Endometrium (tissue), 2 donors: ENCODE results near the gene COG2.
"Not testable (repeated sequence)": the region's sequence is repeated elsewhere in the genome, so short reads cannot be mapped to it uniquely, and the experiment has no call there.

ENCODE experiments used
- FAIRE-seq: peaks from 2 replicates; lab custom pipeline; 2012; peaks lifted over from hg19 to GRCh38; lab: Jason Lieb, UNC
- donor health status: control.
- donor health status: control.

COG2 gene

GRCh38 chr1:230627767-230628166 is 14.5 kb upstream of the COG2 start:
- FAIRE-seq: no peak

- FAIRE-seq: no peak
These were observed 12.8 kb upstream of the COG2 start for GRCh38 chr1:230629511-230629910.

- FAIRE-seq: no peak
These were observed 10.8 kb upstream of the COG2 start for GRCh38 chr1:230631477-230631876.

- FAIRE-seq: no peak
These were observed 9.9 kb upstream of the COG2 start for GRCh38 chr1:230632273-230632873.

- FAIRE-seq: no peak
These were observed 8.8 kb upstream of the COG2 start for GRCh38 chr1:230633469-230633868.

- no peak for FAIRE-seq
These were observed 7.9 kb upstream of the COG2 start for GRCh38 chr1:230634384-230634783.

- no peak for FAIRE-seq
These were observed 5.6 kb upstream of the COG2 start for GRCh38 chr1:230636575-230637148.

GRCh38 chr1:230639714-230640209 is 2.5 kb upstream of the COG2 start:
- FAIRE-seq: no peak

- FAIRE-seq: no peak
These were observed 935 bp upstream of the COG2 start for GRCh38 chr1:230641346-230641745.

- no peak for FAIRE-seq
These were observed 400 bp upstream of the COG2 start for GRCh38 chr1:230641900-230642262.

GRCh38 chr1:230643908-230644307 is 1.6 kb downstream of the COG2 start:
- FAIRE-seq: no peak

- FAIRE-seq: no peak
These were observed 4.5 kb downstream of the COG2 start for GRCh38 chr1:230646710-230647302.

- no peak for FAIRE-seq
These were observed 5.0 kb downstream of the COG2 start for GRCh38 chr1:230647321-230647720.

- no peak for FAIRE-seq
These were observed 5.8 kb downstream of the COG2 start for GRCh38 chr1:230648114-230648513.

- no peak for FAIRE-seq
These were observed 8.0 kb downstream of the COG2 start for GRCh38 chr1:230650300-230650699.

- FAIRE-seq: no peak
These were observed 9.0 kb downstream of the COG2 start for GRCh38 chr1:230651235-230651634.

- FAIRE-seq: not testable (repeated sequence)
These were observed 14.4 kb downstream of the COG2 start for GRCh38 chr1:230656719-230657118.

- not testable (repeated sequence) for FAIRE-seq
These were observed 15.8 kb downstream of the COG2 start for GRCh38 chr1:230658103-230658502.

- FAIRE-seq: no peak
These were observed 16.4 kb downstream of the COG2 start for GRCh38 chr1:230658691-230659090.

- FAIRE-seq: no peak
These were observed 19.7 kb downstream of the COG2 start for GRCh38 chr1:230661976-230662375.

- no peak for FAIRE-seq
These were observed 25.9 kb downstream of the COG2 start for GRCh38 chr1:230668227-230668626.

- no peak for FAIRE-seq
These were observed 27.3 kb downstream of the COG2 start for GRCh38 chr1:230669543-230669942.

- FAIRE-seq: no peak
These were observed 32.3 kb downstream of the COG2 start for GRCh38 chr1:230674581-230674980.

- FAIRE-seq: no peak
These were observed 34.9 kb downstream of the COG2 start for GRCh38 chr1:230677200-230677599.
